ENCODE data around the gene AKNA. TPM values are rescaled to one million over a fixed set of nuclear protein-coding genes. Genes with fewer than 3 reads are reported as not detected.

The AKNA gene
- total RNA-seq, 1 experiment from 2014 or later, result 20.6 TPM

- RAD21 ChIA-PET (ENCODE audit: low non-redundant PET in 1 of 2, low total read pairs in 2 of 2, uncharacterized antibody in 2 of 2, unreplicated experiment in 2 of 2), result no interaction called here
- TF ChIP-seq FOSL1 (IDR thresholded peaks at IDR 0.05; ENCODE audit: low read depth) (no peak), REST (IDR thresholded peaks at IDR 0.05; ENCODE audit: low read depth) (no peak), EGR1 (IDR thresholded peaks at IDR 0.05; ENCODE audit: low read depth) (no peak), POLR2A (IDR thresholded peaks at IDR 0.05; ENCODE audit: borderline replicate concordance, extremely low read depth, insufficient read depth, insufficient read length) (no peak)
- no peaks in the 10 kb centered on the region for H3K9me2 ChIP-seq (ENCODE audit: insufficient read depth)
- H3K79me2 ChIP-seq (ENCODE audit: insufficient read depth, low read length), result no peaks in the 10 kb centered on the region
- POLR2A ChIA-PET, result no interaction called here
- no peak for DNase-seq (ENCODE audit: low read depth, low spot score)
- no peaks in the 10 kb centered on the region for H3K27me3 ChIP-seq (ENCODE audit: insufficient read depth, low read length)
- no peak for ATAC-seq
- H2AFZ ChIP-seq (ENCODE audit: low read depth, low read length, poor library complexity, severe bottlenecking), result no peak overlapping the region
- no peaks in the 10 kb centered on the region for H3K9me3 ChIP-seq (ENCODE audit: control insufficient read depth in 1 of 2, insufficient read depth in 1 of 2, low read depth in 1 of 2, low read length in 2 of 2)
- H3K27ac ChIP-seq (ENCODE audit: low read depth, low read length), result no peak overlapping the region
- CTCF ChIA-PET, result no interaction called here
- no peaks in the 10 kb centered on the region for H3K36me3 ChIP-seq (ENCODE audit: control insufficient read depth in 1 of 2, insufficient read depth in 2 of 2, low read length in 2 of 2)
- H3K4me1 ChIP-seq (ENCODE audit: control insufficient read depth in 1 of 2, insufficient read depth in 2 of 2, low read length in 2 of 2), result peaks cover 0 to 11% of the 10 kb centered on the region in 2 experiments; a peak in 3 of 4 replicates
- H3K9ac ChIP-seq (ENCODE audit: low read length), result no peak overlapping the region
- H3K4me2 ChIP-seq (ENCODE audit: low read length), result no peak overlapping the region
- no peak overlapping the region for H3K4me3 ChIP-seq (replicated peaks in 1 of 2; ENCODE audit: low read depth in 1 of 2, low read length in 2 of 2)
- intact Hi-C loops (cut with micrococcal nuclease), result no loop called here
- H4K20me1 ChIP-seq (ENCODE audit: insufficient read depth), result no peaks in the 10 kb centered on the region
- BruUV-seq (replicated peaks), result no TSS peak
Observed at GRCh38 chr9:114400219-114400618, 12.4 kb upstream of the AKNA start.

DNA sequence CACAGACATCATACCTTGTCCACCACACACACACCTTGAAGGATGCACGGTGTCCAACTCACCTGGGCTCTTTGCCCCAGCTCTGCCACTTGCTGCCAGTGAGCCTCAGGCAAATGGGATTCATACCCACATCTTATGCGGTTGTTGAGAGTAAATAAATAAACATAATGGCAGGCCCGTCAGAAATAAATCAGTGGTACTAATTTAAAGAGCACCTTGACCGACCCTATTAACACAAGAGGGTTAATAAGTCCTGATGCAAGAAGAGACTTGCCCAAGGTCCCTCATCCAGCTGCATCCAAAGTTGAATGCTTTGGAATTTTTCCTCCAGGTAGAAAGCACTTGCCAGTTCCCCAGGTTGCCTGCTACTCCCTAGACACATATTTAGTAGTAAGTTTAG is 11.6 kb upstream of the AKNA start:
- TF ChIP-seq JUND (IDR thresholded peaks at IDR 0.05) (no peak), CBX3 (IDR thresholded peaks at IDR 0.05; ENCODE audit: low read depth) (no peak), SRF (IDR thresholded peaks at IDR 0.05; ENCODE audit: low read depth) (no peak), ZNF274 (IDR thresholded peaks at IDR 0.05; ENCODE audit: low read depth, low read length) (no peak), ZFX (IDR thresholded peaks at IDR 0.05) (no peak)
- TF ChIP-seq, protein P1, sequence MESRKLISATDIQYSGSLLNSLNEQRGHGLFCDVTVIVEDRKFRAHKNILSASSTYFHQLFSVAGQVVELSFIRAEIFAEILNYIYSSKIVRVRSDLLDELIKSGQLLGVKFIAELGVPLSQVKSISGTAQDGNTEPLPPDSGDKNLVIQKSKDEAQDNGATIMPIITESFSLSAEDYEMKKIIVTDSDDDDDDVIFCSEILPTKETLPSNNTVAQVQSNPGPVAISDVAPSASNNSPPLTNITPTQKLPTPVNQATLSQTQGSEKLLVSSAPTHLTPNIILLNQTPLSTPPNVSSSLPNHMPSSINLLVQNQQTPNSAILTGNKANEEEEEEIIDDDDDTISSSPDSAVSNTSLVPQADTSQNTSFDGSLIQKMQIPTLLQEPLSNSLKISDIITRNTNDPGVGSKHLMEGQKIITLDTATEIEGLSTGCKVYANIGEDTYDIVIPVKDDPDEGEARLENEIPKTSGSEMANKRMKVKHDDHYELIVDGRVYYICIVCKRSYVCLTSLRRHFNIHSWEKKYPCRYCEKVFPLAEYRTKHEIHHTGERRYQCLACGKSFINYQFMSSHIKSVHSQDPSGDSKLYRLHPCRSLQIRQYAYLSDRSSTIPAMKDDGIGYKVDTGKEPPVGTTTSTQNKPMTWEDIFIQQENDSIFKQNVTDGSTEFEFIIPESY (IDR thresholded peaks at IDR 0.05; ENCODE audit: extremely low read depth, insufficient replicate concordance, low read length), result no peak
- TF ChIP-seq, protein P2, sequence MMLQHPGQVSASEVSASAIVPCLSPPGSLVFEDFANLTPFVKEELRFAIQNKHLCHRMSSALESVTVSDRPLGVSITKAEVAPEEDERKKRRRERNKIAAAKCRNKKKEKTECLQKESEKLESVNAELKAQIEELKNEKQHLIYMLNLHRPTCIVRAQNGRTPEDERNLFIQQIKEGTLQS (IDR thresholded peaks at IDR 0.05), result no peak
- POLR2A ChIA-PET, result no interaction called here
- BruUV-seq (replicated peaks), result no TSS peak
- H2AFZ ChIP-seq (ENCODE audit: low read depth, low read length, poor library complexity, severe bottlenecking), result no peak overlapping the region
- RAD21 ChIA-PET (ENCODE audit: low non-redundant PET in 1 of 2, low total read pairs in 2 of 2, uncharacterized antibody in 2 of 2, unreplicated experiment in 2 of 2), result interaction anchor here in 1 of 2 experiments (0.6 kb wide), 1 partner anchor 283 kb away, joined by 3 read pairs; no protein-coding TSS in a partner anchor
- intact Hi-C loops (cut with micrococcal nuclease), result no loop called here
- H3K9ac ChIP-seq (ENCODE audit: low read length), result no peak overlapping the region
- H3K4me3 ChIP-seq (replicated peaks in 1 of 2; ENCODE audit: low read depth in 1 of 2, low read length in 2 of 2), result no peak overlapping the region
- CTCF ChIA-PET, result no interaction called here
- DNase-seq (ENCODE audit: low read depth, low spot score), result no peak
- no peaks in the 10 kb centered on the region for H4K20me1 ChIP-seq (ENCODE audit: insufficient read depth)
- H3K36me3 ChIP-seq (ENCODE audit: control insufficient read depth in 1 of 2, insufficient read depth in 2 of 2, low read length in 2 of 2), result no peaks in the 10 kb centered on the region
- H3K4me2 ChIP-seq (ENCODE audit: low read length), result no peak overlapping the region
- no peaks in the 10 kb centered on the region for H3K27me3 ChIP-seq (ENCODE audit: insufficient read depth, low read length)
- H3K27ac ChIP-seq (ENCODE audit: low read depth, low read length), result no peak overlapping the region
- peaks cover 0 to 11% of the 10 kb centered on the region in 2 experiments; a peak in 3 of 4 replicates for H3K4me1 ChIP-seq (ENCODE audit: control insufficient read depth in 1 of 2, insufficient read depth in 2 of 2, low read length in 2 of 2)
- H3K9me2 ChIP-seq (ENCODE audit: insufficient read depth), result no peaks in the 10 kb centered on the region
- H3K9me3 ChIP-seq (ENCODE audit: control insufficient read depth in 1 of 2, insufficient read depth in 1 of 2, low read depth in 1 of 2, low read length in 2 of 2), result no peaks in the 10 kb centered on the region
- H3K79me2 ChIP-seq (ENCODE audit: insufficient read depth, low read length), result no peaks in the 10 kb centered on the region
- ATAC-seq, result no peak
